ENCODE data around the gene ARL10.
"Not testable (repeated sequence)": the region's sequence is repeated elsewhere in the genome, so short reads cannot be mapped to it uniquely, and the experiment has no call there.

Gene ARL10

DNA sequence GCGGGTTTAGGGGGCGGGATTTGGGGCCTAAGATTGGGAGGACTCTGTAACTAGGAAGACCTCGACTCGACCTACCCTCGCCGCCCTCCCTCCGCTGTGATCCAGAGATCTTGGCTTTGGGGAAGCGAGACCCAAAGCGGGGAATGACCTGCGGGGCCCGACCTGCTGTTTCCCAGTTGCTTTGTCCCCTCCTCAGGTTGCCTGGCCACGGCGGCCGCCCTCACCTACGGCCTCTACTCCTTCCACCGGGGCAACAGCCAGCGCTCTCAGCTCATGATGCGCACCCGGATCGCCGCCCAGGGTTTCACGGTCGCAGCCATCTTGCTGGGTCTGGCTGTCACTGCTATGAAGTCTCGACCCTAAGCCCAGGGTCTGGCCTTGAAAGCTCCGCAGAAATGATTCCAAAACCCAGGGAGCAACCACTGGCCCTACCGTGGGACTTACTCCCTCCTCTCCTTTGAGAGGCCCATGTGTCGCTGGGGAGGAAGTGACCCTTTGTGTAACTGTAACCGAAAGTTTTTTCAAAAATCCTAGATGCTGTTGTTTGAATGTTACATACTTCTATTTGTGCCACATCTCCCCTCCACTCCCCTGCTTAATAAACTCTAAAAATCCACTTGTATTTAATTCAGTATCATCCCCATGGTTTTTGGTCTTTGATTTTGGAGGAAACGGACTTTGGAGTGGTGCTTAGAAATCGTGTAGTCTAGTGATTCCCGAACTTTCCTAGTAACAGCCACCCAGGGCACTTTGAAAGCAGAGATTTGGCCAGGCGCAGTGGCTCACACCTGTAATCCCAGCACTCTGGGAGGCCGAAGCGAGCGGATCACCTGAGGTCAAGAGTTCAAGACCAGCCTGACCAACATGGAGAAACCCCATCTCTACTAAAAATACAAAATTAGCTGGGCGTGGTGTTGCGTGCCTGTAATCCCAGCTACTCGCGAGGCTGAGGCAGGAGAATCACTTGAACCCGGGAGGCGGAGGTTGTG lies 24.1 kb downstream of the ARL10 start:
- no peak for DNase-seq (ENCODE audit: low read depth)

DNA sequence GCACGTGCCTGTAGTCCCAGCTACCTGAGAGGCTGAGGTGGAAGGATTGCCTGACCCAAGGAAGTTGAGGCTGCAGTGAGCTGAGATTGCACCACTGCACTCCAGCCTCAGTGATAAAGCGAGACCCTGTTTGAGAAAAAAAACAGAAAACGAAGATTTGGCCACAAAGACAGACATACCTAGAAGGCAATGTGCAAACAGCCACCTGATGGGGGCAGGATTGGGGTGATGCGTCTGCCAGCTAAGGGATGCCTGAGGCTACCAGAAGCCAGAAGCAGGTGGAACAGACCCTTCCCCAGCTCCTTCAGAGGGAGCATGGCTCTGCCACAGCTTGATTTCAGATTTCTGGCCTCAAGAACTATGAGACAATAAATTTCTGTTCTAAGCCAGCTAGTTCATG lies 26.2 kb downstream of the ARL10 start:
- no peak for DNase-seq (ENCODE audit: low read depth)

- DNase-seq (ENCODE audit: low read depth), result no peak
Observed at GRCh38 chr5:176391999-176392398, 26.7 kb downstream of the ARL10 start.

- no peak for DNase-seq (ENCODE audit: low read depth)
Observed at GRCh38 chr5:176392526-176392925, 27.2 kb downstream of the ARL10 start.

DNA sequence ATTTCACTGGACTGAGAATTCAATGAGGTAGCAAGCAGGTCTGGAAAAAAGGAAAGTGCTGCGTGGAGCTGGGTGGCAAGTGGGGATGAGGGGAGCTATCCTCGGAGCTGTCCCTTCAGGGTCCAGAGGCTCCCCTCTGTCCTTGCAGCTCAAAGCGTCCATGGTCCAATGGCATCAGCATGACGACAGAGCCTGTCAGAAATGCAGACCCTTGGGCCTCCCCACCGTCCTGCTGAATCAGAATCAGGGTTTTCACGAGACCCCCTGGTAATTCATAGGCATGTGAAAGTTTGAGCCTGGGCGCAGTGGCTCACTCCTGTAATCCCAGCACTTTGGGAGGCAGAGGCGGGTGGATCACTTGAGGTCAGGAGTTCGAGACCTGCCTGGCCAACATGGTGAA lies 28.8 kb downstream of the ARL10 start:
- no peak for DNase-seq (ENCODE audit: low read depth)

DNA sequence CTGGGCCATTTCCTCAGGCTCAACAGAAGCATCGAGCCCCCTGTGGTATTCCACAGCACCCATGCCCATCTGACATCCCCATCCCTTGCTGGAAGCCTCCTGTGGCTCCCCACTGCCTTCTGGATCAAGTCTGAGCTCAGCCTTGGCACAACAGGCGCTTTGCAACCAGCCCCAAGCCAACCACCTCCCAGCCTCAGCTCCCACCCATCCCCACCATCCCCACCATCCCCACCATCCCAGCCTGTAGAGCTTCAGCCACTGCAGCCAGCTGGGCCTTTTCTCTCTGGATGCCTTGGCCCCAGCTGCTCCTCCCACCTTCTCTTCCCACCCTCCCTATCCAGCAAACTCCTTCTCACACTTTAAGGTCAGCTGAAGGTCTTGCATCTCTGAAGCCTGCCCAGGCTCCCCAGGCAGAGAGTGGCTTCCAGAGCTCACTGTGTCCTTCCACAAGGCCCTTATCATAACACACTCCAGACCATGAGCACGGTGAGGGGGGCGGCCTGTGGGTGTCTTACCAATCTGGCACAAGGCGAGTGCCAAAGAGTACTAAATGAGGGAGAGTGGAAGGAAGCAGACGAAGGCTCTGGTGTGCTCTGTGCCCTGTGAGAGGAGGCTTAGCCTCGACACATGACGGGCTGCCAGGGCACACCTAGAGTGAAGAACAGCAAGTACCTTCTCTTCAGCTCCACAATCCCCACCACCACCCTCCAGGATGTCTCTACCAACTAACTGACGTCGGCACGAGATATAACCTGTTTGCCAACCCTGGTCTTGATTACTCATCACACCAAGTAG lies 29.8 kb downstream of the ARL10 start:
- DNase-seq (ENCODE audit: low read depth), result no peak

GRCh38 chr5:176396330-176396729 lies 31.0 kb downstream of the ARL10 start:
- DNase-seq (ENCODE audit: low read depth), result no peak

DNA sequence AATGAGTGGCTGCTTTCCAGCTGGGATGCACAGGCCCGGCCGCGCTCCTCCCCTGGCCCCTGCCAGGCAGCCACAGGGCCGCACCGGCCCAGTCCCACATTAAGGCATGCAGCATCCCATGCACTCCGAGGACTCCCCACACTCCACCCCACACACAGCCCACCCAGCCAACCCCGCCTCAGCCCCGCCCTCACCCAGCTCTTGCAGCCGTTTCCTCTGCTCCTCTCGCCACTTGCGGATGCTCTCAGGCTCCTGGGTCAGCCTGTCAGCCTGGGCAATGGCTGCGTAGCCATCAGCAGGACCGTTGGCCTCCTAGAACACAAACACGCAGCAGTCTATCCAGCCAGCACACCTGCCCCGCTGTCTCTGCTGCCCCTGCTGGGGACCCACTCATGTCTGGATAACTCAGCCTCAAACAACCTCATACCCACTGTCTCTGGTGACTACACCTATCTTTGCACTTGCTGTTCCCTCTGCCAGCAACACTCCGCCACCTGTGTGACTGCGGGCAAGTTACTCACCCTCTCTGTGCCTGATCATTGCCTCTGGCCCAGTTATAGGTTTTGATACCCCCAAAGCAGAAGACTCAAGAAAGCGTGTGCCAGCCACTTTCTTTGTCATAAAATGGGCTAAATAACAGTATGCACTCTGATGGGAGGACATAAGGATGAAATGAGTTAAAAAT lies 32.6 kb downstream of the ARL10 start:
- DNase-seq (ENCODE audit: low read depth), result no peak

GRCh38 chr5:176400382-176401156 lies 35.3 kb downstream of the ARL10 start:
- no peak for DNase-seq (ENCODE audit: low read depth)

GRCh38 chr5:176401281-176402205 lies 36.3 kb downstream of the ARL10 start:
- DNase-seq (ENCODE audit: low read depth), result no peak

- no peak for DNase-seq (ENCODE audit: low read depth)
Observed at GRCh38 chr5:176405656-176406435, 40.6 kb downstream of the ARL10 start.

- no peak for DNase-seq (ENCODE audit: low read depth)
Observed at GRCh38 chr5:176406436-176407052, 41.3 kb downstream of the ARL10 start.

- DNase-seq (ENCODE audit: low read depth), result no peak
Observed at GRCh38 chr5:176407456-176408251, 42.4 kb downstream of the ARL10 start.

- not testable (repeated sequence) for DNase-seq (ENCODE audit: low read depth)
Observed at GRCh38 chr5:176408252-176408573, 42.9 kb downstream of the ARL10 start.

DNA sequence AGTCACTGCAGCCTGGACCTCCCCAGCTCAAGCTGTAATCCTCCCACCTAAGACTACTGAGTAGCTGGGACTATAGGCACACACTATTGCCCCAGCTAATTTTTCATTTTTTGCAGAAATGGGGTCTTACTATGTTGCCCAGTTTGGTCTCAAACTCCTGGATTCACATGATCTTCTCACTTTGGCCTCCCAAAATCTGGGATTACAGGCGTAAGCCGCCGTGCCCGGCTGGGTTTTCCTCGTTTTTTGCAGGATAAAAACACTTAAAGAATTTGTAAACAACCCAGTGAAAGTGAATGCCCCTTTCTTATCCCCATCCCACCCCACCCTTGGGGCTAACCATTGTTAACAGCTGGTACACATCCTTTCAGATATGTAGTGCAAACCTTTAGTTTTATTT lies 43.3 kb downstream of the ARL10 start:
- DNase-seq (ENCODE audit: low read depth), result no peak

- no peak for DNase-seq (ENCODE audit: low read depth)
Observed at GRCh38 chr5:176409765-176410164, 44.5 kb downstream of the ARL10 start.

DNA sequence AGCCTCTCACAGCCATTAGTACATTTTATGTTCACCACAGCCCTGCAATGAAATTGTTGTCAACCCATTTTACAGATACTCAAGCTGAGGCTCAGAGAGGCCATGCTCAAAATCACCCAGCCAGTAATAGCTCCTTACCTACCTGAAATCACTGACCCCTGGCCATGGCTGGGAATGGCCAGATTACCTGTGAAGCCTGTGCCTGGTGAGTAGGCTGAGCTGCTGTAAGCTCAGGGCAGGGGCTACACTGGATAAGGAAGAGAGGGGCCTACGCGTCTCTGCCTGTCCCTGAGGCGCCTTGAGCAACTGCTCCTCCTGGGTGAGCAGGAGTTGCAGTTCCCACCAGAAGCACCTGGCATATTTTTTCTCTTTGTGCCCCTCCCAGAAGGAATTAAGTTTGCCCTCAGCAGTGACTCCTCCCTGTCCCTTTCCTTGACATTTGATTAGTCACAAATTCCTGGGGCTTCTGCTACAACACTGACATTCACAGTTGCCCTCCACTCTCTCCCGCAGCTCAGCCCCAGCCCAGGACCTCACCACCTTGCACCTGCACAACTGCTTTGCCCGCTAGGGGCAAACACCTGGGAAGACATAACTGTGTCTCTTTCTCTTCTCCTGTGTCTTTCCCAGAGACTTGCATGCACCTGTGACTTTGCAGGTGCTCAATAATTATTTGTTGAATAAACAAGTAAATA lies 45.3 kb downstream of the ARL10 start:
- DNase-seq (ENCODE audit: low read depth), result no peak

All from stimulated activated CD8-positive, alpha-beta memory T cell treated with anti-CD3 and anti-CD28 coated beads, Interleukin-15, amount 100 ng/mL, for 24 hours (primary cell).